ENCODE data around the gene DNAH8. TPM values are rescaled to one million over a fixed set of nuclear protein-coding genes. Genes with fewer than 3 reads are reported as not detected.

Gene DNAH8
- polyA plus RNA-seq, 1 of the 3 experiments (the other 2 are of a cell fraction) = not detected

GRCh38 chr6:39029156-39030011 is 314.3 kb downstream of the DNAH8 start:
- WGBS (ENCODE audit: low lambda C conversion rate) = 63% methylated on average over 10 of the region's 13 CpGs
- DNase-seq = peak; percentile 69
- Histone ChIP-seq H3K9ac (no peak overlapping the region), H4K20me1 (ENCODE audit: insufficient read depth) (no peaks in the 10 kb centered on the region), H2AFZ (ENCODE audit: low read depth) (no peak overlapping the region), H3K4me1 (ENCODE audit: control insufficient read depth in 1 of 2, insufficient read depth in 2 of 2, low read depth in 1 of 2, low read length in 1 of 2) (no peaks in the 10 kb centered on the region), H3K27ac (ENCODE audit: low read depth in 2 of 2, low read length in 1 of 2) (no peak overlapping the region), H3K79me2 (ENCODE audit: insufficient read depth) (no peaks in the 10 kb centered on the region), H3K9me3 (no peaks in the 10 kb centered on the region), H3K4me2 (no peak overlapping the region), H3K27me3 (ENCODE audit: insufficient read depth) (no peaks in the 10 kb centered on the region), H3K4me3 (ENCODE audit: low read depth in 2 of 2, low read length in 1 of 2) (no peak overlapping the region; a peak in 1 of 4 replicates), H3K9me2 (no peaks in the 10 kb centered on the region), H3F3A (replicated peaks; ENCODE audit: insufficient read depth) (no peaks in the 10 kb centered on the region), H3K36me3 (replicated peaks in 1 of 2; ENCODE audit: control insufficient read depth in 1 of 2, insufficient read depth in 2 of 2, low read length in 1 of 2) (no peaks in the 10 kb centered on the region)
- ChIA-PET POLR2A (no interaction called here), CTCF (interaction anchor here (0.5 to 3.6 kb wide), 20 partner anchors 9 to 297 kb away, joined by 3 to 19 read pairs (median 4); no protein-coding TSS in a partner anchor)
- TF ChIP-seq SMC3 (IDR thresholded peaks at IDR 0.05; ENCODE audit: low read depth, low read length) (peak; percentile 7; the same call in 1 of the 2 replicates), RAD21 (IDR thresholded peaks at IDR 0.05; ENCODE audit: low read length) (peak; percentile 60), RFX5 (IDR thresholded peaks at IDR 0.05; ENCODE audit: low read length) (no peak), CTCF (IDR thresholded peaks at IDR 0.05) (peak; percentile 75), GATA2 (CRISPR knock-in tag; IDR thresholded peaks at IDR 0.05) (no peak), REST (IDR thresholded peaks at IDR 0.05; ENCODE audit: low read depth, low read length) (no peak)

GRCh38 chr6:39035681-39036080 is 320.6 kb downstream of the DNAH8 start:
- Histone ChIP-seq H3K4me2 (no peak overlapping the region), H3K9me2 (no peaks in the 10 kb centered on the region), H4K20me1 (ENCODE audit: insufficient read depth) (no peaks in the 10 kb centered on the region), H2AFZ (ENCODE audit: low read depth) (no peak overlapping the region), H3K27ac (ENCODE audit: low read depth in 2 of 2, low read length in 1 of 2) (no peak overlapping the region), H3K4me3 (ENCODE audit: low read depth in 2 of 2, low read length in 1 of 2) (no peak overlapping the region), H3K4me1 (ENCODE audit: control insufficient read depth in 1 of 2, insufficient read depth in 2 of 2, low read depth in 1 of 2, low read length in 1 of 2) (peaks cover 0 to 2% of the 10 kb centered on the region in 2 experiments; a peak in 1 of 4 replicates), H3F3A (replicated peaks; ENCODE audit: insufficient read depth) (no peaks in the 10 kb centered on the region), H3K9ac (no peak overlapping the region), H3K36me3 (replicated peaks in 1 of 2; ENCODE audit: control insufficient read depth in 1 of 2, insufficient read depth in 2 of 2, low read length in 1 of 2) (no peaks in the 10 kb centered on the region), H3K9me3 (no peaks in the 10 kb centered on the region), H3K27me3 (ENCODE audit: insufficient read depth) (no peaks in the 10 kb centered on the region), H3K79me2 (ENCODE audit: insufficient read depth) (no peaks in the 10 kb centered on the region)
- POLR2A ChIA-PET = no interaction called here
- TF ChIP-seq USF2 (IDR thresholded peaks at IDR 0.05; ENCODE audit: borderline replicate concordance, low read depth, low read length) (no peak), NFIC (IDR thresholded peaks at IDR 0.05; ENCODE audit: borderline replicate concordance) (no peak), MXI1 (IDR thresholded peaks at IDR 0.05; ENCODE audit: low read depth, low read length) (no peak), FOXJ3 (CRISPR knock-in tag; IDR thresholded peaks at IDR 0.05) (no peak), GATA2 (CRISPR knock-in tag; IDR thresholded peaks at IDR 0.05) (no peak)
- 33% methylated on average over 4 of the region's 9 CpGs for WGBS (ENCODE audit: low lambda C conversion rate)
- DNase-seq = no peak
- CTCF ChIA-PET = interaction anchor here (1.2 kb wide), 1 partner anchor 11 kb away, joined by 4 read pairs; no protein-coding TSS in a partner anchor
